A549 (cell line): Measurements from ENCODE around the gene ANKRD17. TPM values are rescaled to one million over a fixed set of nuclear protein-coding genes. Genes with fewer than 3 reads are reported as not detected.

Experiments
- ATAC-seq, 2 experiments: fragments of 200-7000 bp in 1 of 2; fragments of >200 bp in 1 of 2; cut with Nextera tagmentation in 1 of 2; cut with Tn5 transposase in 1 of 2; 3 replicates each; pipeline versions ENCODE4 v1.8.0 to v1.9.1; 2018 to 2020; ENCODE audit warnings: mild to moderate bottlenecking in 1 of 2, moderate library complexity in 1 of 2
- CTCF ChIA-PET: fragments of 300-600 bp; sonication (Branson Sonifier 250); formaldehyde crosslinking; extraction: SDS; loops from one replicate; lab custom pipeline; 2021; ENCODE audit warnings: antibody characterized with exemption, inconsistent platforms; lab: Yijun Ruan, JAX
- POLR2A ChIA-PET: fragments of 350-600 bp; formaldehyde crosslinking; extraction: SDS; loops from one replicate; lab custom pipeline; 2021; ENCODE audit warnings: antibody characterized with exemption, inconsistent platforms; lab: Yijun Ruan, JAX
- DNase-seq, 2 experiments: peaks; one replicate each; pipeline versions ENCODE4 v3.0.0 to v3.0.0-alpha.2; 2011 to 2016; ENCODE audit warnings: low read depth in 1 of 2, low spot score in 1 of 2
- FAIRE-seq: peaks from 2 replicates; lab custom pipeline; 2011; peaks lifted over from hg19 to GRCh38; lab: Jason Lieb, UNC
- H3K27ac ChIP-seq, 2 experiments: fragments of >200 bp; sonication (Bioruptor Twin); formaldehyde crosslinking; 3 replicates each; pipeline ENCODE4 v1.5.1; 2016 to 2017
- H3K4me1 ChIP-seq: fragments of >200 bp; sonication (Bioruptor Twin); formaldehyde crosslinking; 3 replicates; pipeline ENCODE4 v1.6.1; 2016
- H3K4me2 ChIP-seq: fragments of >200 bp; sonication (Bioruptor Twin); formaldehyde crosslinking; 3 replicates; pipeline ENCODE4 v1.6.1; 2016
- H3K4me3 ChIP-seq: fragments of >200 bp; sonication (Bioruptor Twin); formaldehyde crosslinking; 3 replicates; pipeline ENCODE4 v1.5.1; 2016
- H3K9me3 ChIP-seq: fragments of >200 bp; sonication (Bioruptor Twin); formaldehyde crosslinking; 3 replicates; pipeline ENCODE4 v1.6.1; 2016
- BCL3 ChIP-seq: fragments of >200 bp; sonication (Bioruptor Twin); formaldehyde crosslinking; IDR thresholded peaks from 3 replicates; pipeline ENCODE4 v1.6.1; 2016
- CBX2 ChIP-seq: fragments of 200-600 bp; sonication (generic); IDR thresholded peaks from 2 replicates; pipeline ENCODE4 v1.6.1; 2016; ENCODE audit warnings: low read depth, mild to moderate bottlenecking, borderline replicate concordance
- CBX8 ChIP-seq: fragments of 200-600 bp; sonication (generic); IDR thresholded peaks from 2 replicates; pipeline ENCODE4 v1.6.1; 2016
- CEBPB ChIP-seq, 2 experiments: fragments of >200 bp in 1 of 2; sonication (Bioruptor Twin) in 1 of 2; formaldehyde crosslinking in 1 of 2; IDR thresholded peaks; 2 replicates each; pipeline ENCODE4 v1.6.1; 2012 to 2016
- CTCF ChIP-seq: fragments of >200 bp; sonication (Bioruptor Twin); formaldehyde crosslinking; IDR thresholded peaks from 3 replicates; pipeline ENCODE4 v1.5.1; 2016
- EHF ChIP-seq: fragments of 250-450 bp; sonication (Bioruptor Pico); IDR thresholded peaks from 2 replicates; pipeline ENCODE4 v1.5.0; 2020; ENCODE audit warnings: mild to moderate bottlenecking
- FOSB ChIP-seq: fragments of 250-450 bp; sonication (Bioruptor Pico); IDR thresholded peaks from 2 replicates; pipeline ENCODE4 v1.5.0; 2020; ENCODE audit warnings: mild to moderate bottlenecking, moderate library complexity
- HDAC2 ChIP-seq: fragments of 200-600 bp; sonication (generic); IDR thresholded peaks from 2 replicates; pipeline ENCODE4 v1.6.1; 2016
- HES2 ChIP-seq: fragments of >200 bp; sonication (Bioruptor Twin); formaldehyde crosslinking; IDR thresholded peaks from 2 replicates; pipeline ENCODE4 v1.6.1; 2016
- HOXA7 ChIP-seq: fragments of 250-450 bp; sonication (Bioruptor Pico); IDR thresholded peaks from 2 replicates; pipeline ENCODE4 v1.5.0; 2020; ENCODE audit warnings: mild to moderate bottlenecking, moderate library complexity
- HOXB5 ChIP-seq: fragments of 250-450 bp; sonication (Bioruptor Pico); IDR thresholded peaks from 2 replicates; pipeline ENCODE4 v1.5.0; 2020; ENCODE audit warnings: mild to moderate bottlenecking, moderate library complexity
- MAFK ChIP-seq: fragments of 450-650 bp; IDR thresholded peaks from 2 replicates; pipeline ENCODE4 v1.6.1; 2014; ENCODE audit not compliant: partially characterized antibody
- MAX ChIP-seq: IDR thresholded peaks from 2 replicates; pipeline ENCODE4 v1.6.1; 2012
- MYC ChIP-seq: IDR thresholded peaks from 2 replicates; pipeline ENCODE4 v1.6.1; 2012; ENCODE audit warnings: mild to moderate bottlenecking, inconsistent platforms, low read length, improper control_type of control experiment, borderline replicate concordance
- NFE2L2 ChIP-seq: fragments of 150-350 bp; conservative IDR thresholded peaks from 2 replicates; pipeline ENCODE4 v1.6.1; 2014; ENCODE audit warnings: low read length
- NPAS2 ChIP-seq: fragments of 250-450 bp; sonication (Bioruptor Pico); IDR thresholded peaks from 2 replicates; pipeline ENCODE4 v1.8.0; 2022; ENCODE audit warnings: mild to moderate bottlenecking, moderate library complexity, borderline replicate concordance
- POLR2A ChIP-seq: IDR thresholded peaks from 2 replicates; pipeline ENCODE4 v1.6.1; 2012; ENCODE audit warnings: mild to moderate bottlenecking, low read length
- RARB ChIP-seq: fragments of 250-450 bp; sonication (Bioruptor Pico); IDR thresholded peaks from 2 replicates; pipeline ENCODE4 v1.8.0; 2021; ENCODE audit warnings: mild to moderate bottlenecking, moderate library complexity
- RNF2 ChIP-seq: fragments of 200-600 bp; sonication (generic); IDR thresholded peaks from 2 replicates; pipeline ENCODE4 v1.6.1; 2016; ENCODE audit warnings: low read depth, mild to moderate bottlenecking, antibody characterized with exemption, moderate library complexity, borderline replicate concordance
- SMC3 ChIP-seq: fragments of >200 bp; sonication (Bioruptor Twin); formaldehyde crosslinking; IDR thresholded peaks from 3 replicates; pipeline ENCODE4 v1.6.1; 2018; ENCODE audit warnings: inconsistent platforms
- SREBF2 ChIP-seq: fragments of 450-650 bp; IDR thresholded peaks from 2 replicates; pipeline ENCODE4 v1.6.1; 2014; ENCODE audit warnings: mild to moderate bottlenecking, moderate library complexity
- TFCP2L1 ChIP-seq: fragments of 250-450 bp; sonication (Bioruptor Pico); IDR thresholded peaks from 2 replicates; pipeline ENCODE4 v1.5.0; 2021; ENCODE audit warnings: mild to moderate bottlenecking
- ZNF302 ChIP-seq: fragments of 250-450 bp; sonication (Bioruptor Pico); IDR thresholded peaks from 2 replicates; pipeline ENCODE4 v1.9.0; 2021; ENCODE audit warnings: inconsistent platforms, mild to moderate bottlenecking, moderate library complexity
- ZSCAN20 ChIP-seq: fragments of 250-450 bp; sonication (Bioruptor Pico); IDR thresholded peaks from 2 replicates; pipeline ENCODE4 v1.8.0; 2022; ENCODE audit warnings: mild to moderate bottlenecking, moderate library complexity
- WGBS: methylation state at CpG from one replicate; pipeline ENCODE4 v1.1.6; 2017; ENCODE audit errors: missing lambda C conversion rate; 5-methylcytosine and 5-hydroxymethylcytosine counted together
- polyA plus RNA-seq, 4 experiments: library from polyadenylated mRNA; depleted of rRNA in 3 of 4; stranded (reverse); fragments of >200 nt; fragmentation: RNase III in 1 of 4; extraction: RNeasy Plus Mini Kit Qiagen cat#74134 plus additional on column Dnase treatment in 1 of 4; gene quantifications; 2 replicates in 3 of 4; 3 replicates in 1 of 4; pipeline ENCODE4 v1.2.3, GENCODE V29; 2011 to 2017
- TF ChIP-seq, protein P1 (sequence below): fragments of 250-450 bp; sonication (Bioruptor Pico); IDR thresholded peaks from 2 replicates; pipeline ENCODE4 v1.5.0; 2021; ENCODE audit warnings: mild to moderate bottlenecking, moderate library complexity, borderline replicate concordance
- TF ChIP-seq, protein P2 (sequence below): fragments of 150-350 bp; IDR thresholded peaks from 2 replicates; pipeline ENCODE4 v1.6.1; 2014; ENCODE audit warnings: low read depth, mild to moderate bottlenecking, low read length
- TF ChIP-seq, protein P3 (sequence below): fragments of 450-650 bp; IDR thresholded peaks from 2 replicates; pipeline ENCODE4 v1.6.1; 2014; ENCODE audit warnings: antibody characterized with exemption

Gene ANKRD17
- polyA plus RNA-seq, 2 of the 4 experiments (the other 2 are of a cell fraction): 18.1 to 43.5 TPM

- ATAC-seq (no peak), FAIRE-seq (no peak), DNase-seq (no peak)
- TF ChIP-seq MAFK: no peak
- TF ChIP-seq RARB (CRISPR knock-in tag): no peak
- no peak for TF ChIP-seq CBX8
- no peak for TF ChIP-seq NPAS2
- TF ChIP-seq, protein P1, sequence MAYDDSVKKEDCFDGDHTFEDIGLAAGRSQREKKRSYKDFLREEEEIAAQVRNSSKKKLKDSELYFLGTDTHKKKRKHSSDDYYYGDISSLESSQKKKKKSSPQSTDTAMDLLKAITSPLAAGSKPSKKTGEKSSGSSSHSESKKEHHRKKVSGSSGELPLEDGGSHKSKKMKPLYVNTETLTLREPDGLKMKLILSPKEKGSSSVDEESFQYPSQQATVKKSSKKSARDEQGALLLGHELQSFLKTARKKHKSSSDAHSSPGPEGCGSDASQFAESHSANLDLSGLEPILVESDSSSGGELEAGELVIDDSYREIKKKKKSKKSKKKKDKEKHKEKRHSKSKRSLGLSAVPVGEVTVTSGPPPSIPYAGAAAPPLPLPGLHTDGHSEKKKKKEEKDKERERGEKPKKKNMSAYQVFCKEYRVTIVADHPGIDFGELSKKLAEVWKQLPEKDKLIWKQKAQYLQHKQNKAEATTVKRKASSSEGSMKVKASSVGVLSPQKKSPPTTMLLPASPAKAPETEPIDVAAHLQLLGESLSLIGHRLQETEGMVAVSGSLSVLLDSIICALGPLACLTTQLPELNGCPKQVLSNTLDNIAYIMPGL: no peak
- TF ChIP-seq ZSCAN20: no peak
- no peak for TF ChIP-seq HES2
- no peak for TF ChIP-seq MAX
- TF ChIP-seq, protein P2, sequence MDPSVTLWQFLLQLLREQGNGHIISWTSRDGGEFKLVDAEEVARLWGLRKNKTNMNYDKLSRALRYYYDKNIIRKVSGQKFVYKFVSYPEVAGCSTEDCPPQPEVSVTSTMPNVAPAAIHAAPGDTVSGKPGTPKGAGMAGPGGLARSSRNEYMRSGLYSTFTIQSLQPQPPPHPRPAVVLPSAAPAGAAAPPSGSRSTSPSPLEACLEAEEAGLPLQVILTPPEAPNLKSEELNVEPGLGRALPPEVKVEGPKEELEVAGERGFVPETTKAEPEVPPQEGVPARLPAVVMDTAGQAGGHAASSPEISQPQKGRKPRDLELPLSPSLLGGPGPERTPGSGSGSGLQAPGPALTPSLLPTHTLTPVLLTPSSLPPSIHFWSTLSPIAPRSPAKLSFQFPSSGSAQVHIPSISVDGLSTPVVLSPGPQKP: no peak
- no peak for TF ChIP-seq ZNF302 (CRISPR knock-in tag)
- TF ChIP-seq TFCP2L1 (CRISPR knock-in tag): no peak
- no peak for TF ChIP-seq HOXA7
- no peak for TF ChIP-seq BCL3
- TF ChIP-seq CEBPB (IDR thresholded peaks at IDR 0.05): no peak
- TF ChIP-seq SMC3: no peak
- TF ChIP-seq FOSB (CRISPR knock-in tag): no peak
- TF ChIP-seq POLR2A: no peak
- TF ChIP-seq SREBF2: no peak
- CTCF ChIA-PET: no interaction called here
- H3K9me3 ChIP-seq: no peaks in the 10 kb centered on the region
- no peak overlapping the region for H3K4me2 ChIP-seq
- peaks cover 16% of the 10 kb centered on the region; the same call in 2 of the 3 replicates for H3K4me1 ChIP-seq
- POLR2A ChIA-PET: no interaction called here
- no peak overlapping the region for H3K4me3 ChIP-seq
- no peak overlapping the region for H3K27ac ChIP-seq
Observed at GRCh38 chr4:73252001-73252400, 6.6 kb downstream of the ANKRD17 start.

DNA sequence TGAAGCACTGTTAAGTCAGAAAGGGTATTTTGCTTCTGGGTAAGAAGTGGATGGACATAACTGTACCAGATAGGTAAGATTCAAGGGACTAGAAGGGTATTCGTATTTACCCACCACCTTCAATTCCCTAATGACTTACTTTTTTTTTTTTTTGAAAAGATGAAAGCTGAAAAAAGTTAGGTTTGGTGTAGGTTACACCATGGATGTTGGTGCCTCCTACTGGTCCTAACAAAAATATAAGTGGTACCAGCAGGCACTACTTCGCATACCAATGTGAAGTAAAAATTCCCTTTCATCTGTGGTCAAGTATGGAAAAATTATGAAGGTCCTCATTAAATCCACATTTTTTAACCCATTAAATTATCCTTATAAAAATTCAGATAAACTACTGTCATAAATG, 7.2 kb downstream of the ANKRD17 start:
- Histone ChIP-seq H3K4me3 (no peak overlapping the region), H3K27ac (no peak overlapping the region), H3K9me3 (no peaks in the 10 kb centered on the region), H3K4me1 (peaks cover 10% of the 10 kb centered on the region; the same call in 2 of the 3 replicates), H3K4me2 (no peak overlapping the region)
- CTCF ChIA-PET: no interaction called here
- WGBS: 88% methylated on average over 2 of the region's 2 CpGs
- FAIRE-seq (no peak), ATAC-seq (no peak), DNase-seq (no peak)
- TF ChIP-seq NFE2L2 (no peak), HDAC2 (no peak), CEBPB (IDR thresholded peaks at IDR 0.05) (no peak), CBX2 (no peak), MAFK (no peak), RNF2 (no peak), ZNF302 (CRISPR knock-in tag) (no peak), HOXB5 (CRISPR knock-in tag) (no peak), CTCF (no peak), POLR2A (no peak), MYC (no peak), EHF (no peak)
- TF ChIP-seq, protein P3, sequence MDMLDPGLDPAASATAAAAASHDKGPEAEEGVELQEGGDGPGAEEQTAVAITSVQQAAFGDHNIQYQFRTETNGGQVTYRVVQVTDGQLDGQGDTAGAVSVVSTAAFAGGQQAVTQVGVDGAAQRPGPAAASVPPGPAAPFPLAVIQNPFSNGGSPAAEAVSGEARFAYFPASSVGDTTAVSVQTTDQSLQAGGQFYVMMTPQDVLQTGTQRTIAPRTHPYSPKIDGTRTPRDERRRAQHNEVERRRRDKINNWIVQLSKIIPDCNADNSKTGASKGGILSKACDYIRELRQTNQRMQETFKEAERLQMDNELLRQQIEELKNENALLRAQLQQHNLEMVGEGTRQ: no peak
- POLR2A ChIA-PET: no interaction called here
